ENCODE results near the gene REX1BD.
"Not testable (repeated sequence)": the region's sequence is repeated elsewhere in the genome, so short reads cannot be mapped to it uniquely, and the experiment has no call there.

Gene REX1BD

DNA sequence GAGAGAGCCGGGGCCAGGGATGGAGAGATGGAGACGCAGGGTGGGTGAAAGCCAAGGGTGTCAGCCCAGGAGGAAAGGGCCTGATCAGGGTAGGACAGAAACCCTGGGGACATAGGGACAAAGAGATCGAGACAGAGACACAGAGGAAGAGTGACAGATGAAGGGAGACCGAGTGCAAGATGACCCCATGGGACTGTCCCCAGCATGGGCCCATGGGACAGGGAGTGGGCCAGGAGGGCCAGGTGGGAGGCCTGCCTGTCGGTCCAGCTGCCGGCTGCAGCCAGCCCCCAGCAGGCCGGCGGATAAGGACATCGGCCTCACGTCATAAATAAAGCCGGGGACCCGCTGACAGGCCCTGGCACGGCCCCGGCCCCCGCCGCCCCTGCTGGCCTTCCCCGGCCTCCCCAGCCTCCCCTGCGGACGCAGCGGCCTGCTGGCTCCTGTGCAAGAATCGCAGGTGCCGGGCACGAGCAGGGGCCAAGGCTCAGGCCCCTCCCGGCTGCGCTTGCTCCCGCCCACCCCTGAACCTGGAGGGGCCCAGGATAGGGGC, 6.3 kb downstream of the REX1BD start:
- H3K9ac ChIP-seq (ENCODE audit: low read depth, low read length), result peak overlapping the region; percentile 10
- peaks cover 10% of the 10 kb centered on the region for H3K4me1 ChIP-seq (ENCODE audit: control insufficient read depth, insufficient read depth, low read length)
- peak overlapping the region; percentile 79 for H3K4me2 ChIP-seq (ENCODE audit: low read length)
- H3K4me3 ChIP-seq (ENCODE audit: low read length), result peak overlapping the region; percentile 60
- no peaks in the 10 kb centered on the region for H3K27me3 ChIP-seq (ENCODE audit: control insufficient read depth, insufficient read depth, low read length)
- H3K36me3 ChIP-seq (ENCODE audit: insufficient read depth, low read length), result no peaks in the 10 kb centered on the region
- no peaks in the 10 kb centered on the region for H3K9me3 ChIP-seq (replicated peaks; ENCODE audit: low read length)

DNA sequence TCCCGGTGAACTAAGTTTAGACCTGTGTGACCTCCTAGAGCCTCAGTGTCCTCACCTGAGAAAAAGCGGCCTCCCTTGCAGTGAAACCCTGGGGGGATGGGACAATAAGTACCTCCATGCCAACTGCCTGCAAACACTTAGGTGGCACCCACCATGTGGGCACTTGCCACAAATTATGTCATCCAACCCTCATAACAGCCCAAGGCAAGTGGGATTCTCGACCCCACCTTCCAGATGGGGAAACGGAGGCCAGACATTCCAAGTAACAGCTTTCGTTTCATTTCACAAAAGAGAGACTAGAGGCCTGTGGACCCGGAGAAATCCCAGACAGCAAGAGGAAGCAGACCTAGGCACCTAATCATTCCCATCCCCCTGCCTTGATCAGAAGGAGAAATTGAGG, 6.9 kb downstream of the REX1BD start:
- Histone ChIP-seq H3K9ac (ENCODE audit: low read depth, low read length) (no peak overlapping the region), H3K9me3 (replicated peaks; ENCODE audit: low read length) (no peaks in the 10 kb centered on the region), H3K36me3 (ENCODE audit: insufficient read depth, low read length) (no peaks in the 10 kb centered on the region), H3K4me2 (ENCODE audit: low read length) (no peak overlapping the region), H3K4me1 (ENCODE audit: control insufficient read depth, insufficient read depth, low read length) (peaks cover 6% of the 10 kb centered on the region), H3K27me3 (ENCODE audit: control insufficient read depth, insufficient read depth, low read length) (no peaks in the 10 kb centered on the region), H3K4me3 (ENCODE audit: low read length) (no peak overlapping the region)

DNA sequence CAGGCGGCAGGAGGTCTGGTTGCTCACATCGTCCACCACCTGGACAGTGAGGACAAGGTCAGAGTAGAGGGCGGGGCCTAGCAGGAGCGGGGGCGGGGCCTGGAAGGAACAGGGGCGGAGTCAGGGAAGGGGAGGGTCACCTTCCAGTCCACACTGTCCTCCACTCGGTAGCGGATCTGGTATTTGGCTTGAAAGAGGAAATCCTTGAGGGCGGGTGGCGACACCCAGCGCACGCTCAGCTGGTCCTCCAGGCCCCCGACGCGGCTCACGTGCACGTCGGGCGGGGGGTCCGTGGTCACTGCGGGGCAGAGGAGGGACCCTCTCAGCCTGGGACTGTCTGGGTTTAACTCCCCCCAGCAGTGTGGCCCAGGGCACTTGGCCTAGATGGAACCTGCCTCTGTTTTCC, 8.2 kb downstream of the REX1BD start:
- Histone ChIP-seq H3K4me1 (ENCODE audit: control insufficient read depth, insufficient read depth, low read length) (peaks cover 6% of the 10 kb centered on the region), H3K4me3 (ENCODE audit: low read length) (no peak overlapping the region), H3K9me3 (replicated peaks; ENCODE audit: low read length) (no peaks in the 10 kb centered on the region), H3K36me3 (ENCODE audit: insufficient read depth, low read length) (no peaks in the 10 kb centered on the region), H3K9ac (ENCODE audit: low read depth, low read length) (no peak overlapping the region), H3K27me3 (ENCODE audit: control insufficient read depth, insufficient read depth, low read length) (no peaks in the 10 kb centered on the region), H3K4me2 (ENCODE audit: low read length) (no peak overlapping the region)

DNA sequence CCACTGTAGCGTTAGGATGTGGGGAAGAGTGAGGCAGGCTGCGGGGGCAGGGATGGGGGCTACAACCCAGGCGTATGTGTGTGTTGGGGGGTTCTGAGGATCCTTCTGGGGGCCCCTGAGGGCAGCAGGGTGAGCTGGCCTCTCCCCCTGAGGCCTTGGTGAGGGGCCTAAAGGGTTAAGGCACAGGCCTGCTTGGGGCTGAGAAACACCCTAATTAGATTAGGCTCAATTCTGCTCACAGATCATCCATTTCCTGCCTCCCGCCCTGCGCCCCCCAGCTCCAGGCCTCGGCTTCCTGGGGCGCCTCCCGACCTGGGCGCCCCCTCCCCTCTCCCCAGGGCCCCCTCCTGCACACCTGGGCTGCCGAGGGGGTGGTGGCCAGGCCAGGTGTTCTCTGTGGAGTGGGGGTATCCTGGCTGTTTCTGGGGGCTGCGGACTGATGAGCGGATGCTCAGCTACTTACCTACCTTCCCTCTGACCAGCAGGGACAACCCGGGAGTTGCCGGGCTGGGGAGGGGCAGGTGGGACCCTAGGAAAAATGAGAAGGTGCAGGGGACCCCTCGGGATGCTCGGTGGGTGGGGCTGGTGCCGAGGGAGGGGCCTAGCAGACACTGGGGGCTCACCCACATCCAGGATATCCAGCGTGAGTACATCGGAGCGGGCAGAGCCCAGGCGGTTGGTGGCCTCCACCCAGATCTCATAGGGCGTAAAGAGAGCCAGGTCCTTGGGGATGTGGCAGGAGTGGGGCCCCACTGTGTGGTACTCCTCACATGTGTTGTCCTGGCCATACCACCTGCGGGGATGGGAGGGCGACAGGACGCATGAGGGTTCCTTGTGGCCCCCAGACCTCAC, 9.4 kb downstream of the REX1BD start:
- no peaks in the 10 kb centered on the region for H3K36me3 ChIP-seq (ENCODE audit: insufficient read depth, low read length)
- H3K9ac ChIP-seq (ENCODE audit: low read depth, low read length), result no peak overlapping the region
- H3K9me3 ChIP-seq (replicated peaks; ENCODE audit: low read length), result no peaks in the 10 kb centered on the region
- no peak overlapping the region for H3K4me2 ChIP-seq (ENCODE audit: low read length)
- H3K4me1 ChIP-seq (ENCODE audit: control insufficient read depth, insufficient read depth, low read length), result peaks cover 10% of the 10 kb centered on the region
- no peak overlapping the region for H3K4me3 ChIP-seq (ENCODE audit: low read length)
- H3K27me3 ChIP-seq (ENCODE audit: control insufficient read depth, insufficient read depth, low read length), result no peaks in the 10 kb centered on the region

DNA sequence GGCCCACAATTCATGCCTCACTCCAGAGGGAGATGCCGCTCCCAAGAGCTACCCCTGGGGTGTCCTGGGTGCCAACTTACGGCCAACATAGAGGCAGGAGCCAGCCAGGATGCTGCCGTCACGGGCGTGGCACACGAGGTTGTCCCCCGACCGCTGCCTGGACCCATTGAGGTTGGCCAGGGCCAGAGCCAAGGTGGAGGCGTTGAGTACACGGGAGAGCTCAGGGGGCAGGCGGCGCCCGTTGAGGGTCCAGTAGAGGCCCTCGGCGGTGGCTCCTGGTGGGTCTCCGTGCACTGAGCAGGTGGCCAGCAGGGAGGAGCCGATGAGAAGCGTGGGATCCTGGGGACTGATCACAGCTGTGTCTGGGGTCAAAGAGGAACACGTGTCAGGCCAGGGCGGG, 10.9 kb downstream of the REX1BD start:
- Histone ChIP-seq H3K4me3 (ENCODE audit: low read length) (no peak overlapping the region), H3K9ac (ENCODE audit: low read depth, low read length) (no peak overlapping the region), H3K4me2 (ENCODE audit: low read length) (no peak overlapping the region), H3K27me3 (ENCODE audit: control insufficient read depth, insufficient read depth, low read length) (no peaks in the 10 kb centered on the region), H3K36me3 (ENCODE audit: insufficient read depth, low read length) (no peaks in the 10 kb centered on the region), H3K9me3 (replicated peaks; ENCODE audit: low read length) (no peaks in the 10 kb centered on the region), H3K4me1 (ENCODE audit: control insufficient read depth, insufficient read depth, low read length) (peaks cover 21% of the 10 kb centered on the region)

DNA sequence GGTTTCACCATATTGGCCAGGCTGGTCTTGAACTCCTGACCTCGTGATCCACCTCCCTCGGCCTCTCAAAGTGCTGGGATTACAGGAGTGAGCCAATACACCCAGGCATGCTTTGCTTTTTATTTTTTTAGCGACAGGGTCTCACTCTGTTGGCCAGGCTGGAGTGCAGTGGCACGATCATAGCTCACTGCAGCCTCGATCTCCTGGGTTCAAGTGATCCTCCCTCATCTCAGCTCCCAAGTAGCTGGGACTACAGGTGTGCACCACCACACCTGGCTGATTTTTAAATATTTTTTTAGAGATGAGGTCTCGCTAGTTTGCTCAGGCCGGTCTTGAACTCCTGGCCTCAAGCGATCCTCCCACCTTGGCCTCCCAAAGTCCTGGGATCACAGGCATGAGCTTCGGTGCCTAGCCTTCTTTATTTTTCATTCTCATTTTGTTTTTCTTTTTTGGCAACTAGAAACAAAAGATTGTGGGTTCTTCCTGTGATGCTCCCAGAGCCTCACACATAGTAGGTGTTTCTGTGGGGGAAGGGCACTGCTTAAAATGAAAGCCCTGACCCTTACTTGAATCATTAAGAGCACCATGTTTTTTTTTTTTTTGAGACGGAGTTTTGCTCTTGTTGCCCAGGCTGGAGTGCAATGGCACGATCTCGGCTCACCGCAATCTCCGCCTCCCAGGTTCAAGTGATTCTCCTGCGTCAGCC, 12.2 kb downstream of the REX1BD start:
- not testable (repeated sequence) for H3K4me2 ChIP-seq (ENCODE audit: low read length); H3K9ac ChIP-seq (ENCODE audit: low read depth, low read length); H3K36me3 ChIP-seq (ENCODE audit: insufficient read depth, low read length); H3K4me3 ChIP-seq (ENCODE audit: low read length); H3K9me3 ChIP-seq (replicated peaks; ENCODE audit: low read length); H3K27me3 ChIP-seq (ENCODE audit: control insufficient read depth, insufficient read depth, low read length)
- peaks cover 18% of the 10 kb centered on the region for H3K4me1 ChIP-seq (ENCODE audit: control insufficient read depth, insufficient read depth, low read length)

DNA sequence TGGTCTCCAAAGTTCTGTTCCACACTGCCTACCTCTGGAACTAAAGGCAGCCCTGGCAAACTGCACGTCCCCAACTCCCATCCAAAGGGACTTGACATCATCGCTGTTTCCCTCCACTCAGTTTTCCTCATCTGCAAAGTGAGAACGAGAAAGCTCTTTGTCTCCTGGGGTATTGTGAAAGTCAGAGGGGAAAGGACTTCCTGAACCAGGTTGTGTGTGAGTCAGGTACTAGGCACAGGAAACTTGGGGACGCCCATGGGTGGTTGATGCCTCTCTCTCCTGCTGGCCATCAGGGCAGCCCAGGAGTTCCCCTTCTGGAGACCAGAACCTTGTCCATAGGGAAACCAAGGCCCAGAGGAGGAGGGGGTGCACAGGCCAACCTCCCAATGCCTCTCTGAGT, 13.3 kb downstream of the REX1BD start:
- Histone ChIP-seq H3K4me2 (ENCODE audit: low read length) (no peak overlapping the region), H3K4me3 (ENCODE audit: low read length) (no peak overlapping the region), H3K27me3 (ENCODE audit: control insufficient read depth, insufficient read depth, low read length) (no peaks in the 10 kb centered on the region), H3K4me1 (ENCODE audit: control insufficient read depth, insufficient read depth, low read length) (peaks cover 18% of the 10 kb centered on the region), H3K9ac (ENCODE audit: low read depth, low read length) (no peak overlapping the region), H3K9me3 (replicated peaks; ENCODE audit: low read length) (no peaks in the 10 kb centered on the region), H3K36me3 (ENCODE audit: insufficient read depth, low read length) (no peaks in the 10 kb centered on the region)

DNA sequence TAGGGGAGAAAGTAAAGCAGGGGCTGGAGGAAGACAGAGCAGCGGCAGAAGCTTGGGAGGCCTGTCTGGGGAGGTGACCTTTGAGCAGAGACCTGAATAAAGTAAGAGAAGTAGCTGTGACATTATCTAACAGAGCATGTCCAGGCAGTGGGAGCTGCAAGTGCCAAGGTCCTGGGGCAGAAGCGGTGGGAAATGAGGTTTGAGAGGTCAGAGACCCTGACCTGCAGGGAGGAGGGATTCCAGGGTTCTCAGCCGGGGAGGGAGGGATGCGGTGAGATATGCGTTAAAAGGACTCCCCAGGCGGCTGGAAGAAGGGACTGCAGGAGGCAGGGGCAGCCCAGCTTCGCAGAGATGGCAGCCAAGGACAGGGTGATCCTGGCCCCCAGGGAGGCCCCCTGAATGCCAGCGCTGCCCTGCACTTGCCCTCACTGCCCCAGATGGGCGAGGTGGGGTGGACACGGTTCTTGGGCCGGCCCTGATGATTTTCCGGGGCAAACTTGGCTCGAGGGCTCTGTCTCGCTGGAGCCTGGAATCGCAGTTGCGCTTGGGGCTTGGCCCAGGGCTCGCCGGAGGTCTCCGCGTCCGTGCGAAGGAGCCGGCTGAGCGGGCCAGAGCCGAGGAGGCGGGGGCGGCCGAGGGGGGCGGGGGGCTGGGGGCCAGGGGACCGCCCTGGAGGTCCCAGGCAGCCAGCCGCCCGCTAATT, 14.8 kb downstream of the REX1BD start:
- Histone ChIP-seq H3K4me1 (ENCODE audit: control insufficient read depth, insufficient read depth, low read length) (peaks cover 23% of the 10 kb centered on the region), H3K27me3 (ENCODE audit: control insufficient read depth, insufficient read depth, low read length) (peaks cover 13% of the 10 kb centered on the region), H3K4me3 (ENCODE audit: low read length) (peak overlapping the region; percentile 58)

DNA sequence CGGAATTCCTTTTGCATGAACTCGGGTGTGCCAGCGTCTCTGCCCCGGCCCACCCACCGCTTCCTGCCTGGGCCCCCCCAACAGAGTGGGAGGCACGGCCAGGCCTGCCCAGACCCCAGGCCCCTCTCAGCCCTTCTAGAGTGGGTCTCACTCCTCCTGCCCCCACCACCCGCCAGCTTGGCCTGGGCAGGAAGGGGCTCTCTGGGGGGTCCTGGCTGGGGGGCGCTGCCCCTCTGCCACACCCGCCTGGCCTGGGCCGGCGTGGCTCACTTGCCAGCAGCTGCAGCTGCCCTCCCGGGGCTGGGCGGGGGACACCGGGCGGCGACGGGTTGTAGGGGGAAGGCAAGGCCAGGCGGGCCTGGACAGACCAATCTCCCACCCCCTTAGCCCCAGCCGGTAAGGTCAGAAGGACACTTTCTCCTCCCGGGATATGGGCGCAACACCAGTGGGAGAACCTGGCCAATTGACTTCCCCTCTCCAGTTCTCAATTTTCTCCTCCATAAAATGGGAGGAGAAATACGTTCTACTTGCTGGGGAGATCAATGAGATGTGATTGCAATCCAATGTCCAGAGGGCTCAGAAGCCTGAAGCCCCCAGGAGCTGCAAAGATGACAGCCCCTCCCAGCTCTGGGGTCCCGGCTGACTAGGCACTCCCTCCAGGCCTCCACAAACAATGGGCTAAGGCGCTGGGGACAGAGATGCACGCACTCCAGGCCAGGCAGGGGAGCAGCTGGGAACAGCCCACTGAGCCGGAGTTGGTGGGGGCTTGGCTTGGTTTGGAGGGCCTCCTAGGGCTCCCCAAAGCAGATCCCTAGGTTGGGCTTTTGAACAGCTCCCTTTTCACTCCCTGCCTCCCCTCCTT, 15.6 kb downstream of the REX1BD start:
- H3K9ac ChIP-seq (ENCODE audit: low read depth, low read length), result peak overlapping the region; percentile 64
- no peaks in the 10 kb centered on the region for H3K9me3 ChIP-seq (replicated peaks; ENCODE audit: low read length)
- peaks cover 20% of the 10 kb centered on the region for H3K27me3 ChIP-seq (ENCODE audit: control insufficient read depth, insufficient read depth, low read length)
- peaks cover 23% of the 10 kb centered on the region for H3K4me1 ChIP-seq (ENCODE audit: control insufficient read depth, insufficient read depth, low read length)
- peak overlapping the region; percentile 72 for H3K4me3 ChIP-seq (ENCODE audit: low read length)
- peak overlapping the region; percentile 84 for H3K4me2 ChIP-seq (ENCODE audit: low read length)
- no peaks in the 10 kb centered on the region for H3K36me3 ChIP-seq (ENCODE audit: insufficient read depth, low read length)

More for the DNA sequence above, 14.8 kb downstream of the REX1BD start:
- Histone ChIP-seq H3K9ac (ENCODE audit: low read depth, low read length) (peak overlapping the region; percentile 41), H3K4me2 (ENCODE audit: low read length) (peak overlapping the region; percentile 84), H3K36me3 (ENCODE audit: insufficient read depth, low read length) (no peaks in the 10 kb centered on the region), H3K9me3 (replicated peaks; ENCODE audit: low read length) (no peaks in the 10 kb centered on the region)

DNA sequence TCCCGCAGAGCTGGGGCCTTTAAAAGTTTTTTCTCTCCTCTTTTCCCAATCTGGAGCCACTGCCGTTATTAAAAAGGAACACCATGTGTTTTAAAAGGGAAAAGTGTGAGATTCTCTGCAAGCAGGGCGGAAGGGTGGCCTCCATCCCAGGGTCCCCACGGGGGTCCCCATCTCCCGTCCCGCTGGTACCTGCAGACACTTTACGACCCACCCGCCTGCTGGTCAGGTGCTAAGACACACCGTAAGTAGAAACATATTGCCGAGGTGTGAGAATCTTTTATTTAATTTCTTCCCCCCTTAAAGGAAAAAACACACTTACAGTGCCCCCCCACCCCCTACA, 16.2 kb downstream of the REX1BD start:
- Histone ChIP-seq H3K4me3 (ENCODE audit: low read length) (peak overlapping the region; percentile 72), H3K27me3 (ENCODE audit: control insufficient read depth, insufficient read depth, low read length) (peaks cover 26% of the 10 kb centered on the region)

DNA sequence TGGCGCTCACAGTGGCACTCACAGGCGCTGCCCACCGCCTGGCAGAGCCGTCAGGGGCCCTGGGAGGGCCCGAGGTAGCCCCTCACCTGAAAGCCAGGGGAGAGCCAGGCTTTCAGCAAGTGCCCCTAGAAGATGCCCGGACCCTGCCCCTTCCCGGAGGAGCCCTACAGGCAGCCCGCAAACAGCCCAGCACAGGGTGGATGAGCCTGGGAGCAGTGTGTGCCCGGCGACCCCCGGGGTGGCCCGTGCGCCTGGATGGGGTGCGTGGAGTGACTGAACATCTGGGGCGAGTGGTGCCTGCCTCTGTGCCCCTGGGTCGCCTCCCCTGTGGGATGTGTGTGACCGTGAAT, 16.6 kb downstream of the REX1BD start:
- peaks cover 23% of the 10 kb centered on the region for H3K4me1 ChIP-seq (ENCODE audit: control insufficient read depth, insufficient read depth, low read length)
- H3K9ac ChIP-seq (ENCODE audit: low read depth, low read length), result peak overlapping the region; percentile 59
- peak overlapping the region; percentile 84 for H3K4me2 ChIP-seq (ENCODE audit: low read length)
- peak overlapping the region; percentile 72 for H3K4me3 ChIP-seq (ENCODE audit: low read length)
- H3K27me3 ChIP-seq (ENCODE audit: control insufficient read depth, insufficient read depth, low read length), result peaks cover 29% of the 10 kb centered on the region
- no peaks in the 10 kb centered on the region for H3K36me3 ChIP-seq (ENCODE audit: insufficient read depth, low read length)
- no peaks in the 10 kb centered on the region for H3K9me3 ChIP-seq (replicated peaks; ENCODE audit: low read length)

More for the DNA sequence above, 16.2 kb downstream of the REX1BD start:
- H3K9me3 ChIP-seq (replicated peaks; ENCODE audit: low read length), result no peaks in the 10 kb centered on the region
- H3K9ac ChIP-seq (ENCODE audit: low read depth, low read length), result no peak overlapping the region
- no peaks in the 10 kb centered on the region for H3K36me3 ChIP-seq (ENCODE audit: insufficient read depth, low read length)
- peaks cover 23% of the 10 kb centered on the region for H3K4me1 ChIP-seq (ENCODE audit: control insufficient read depth, insufficient read depth, low read length)
- H3K4me2 ChIP-seq (ENCODE audit: low read length), result peak overlapping the region; percentile 84

All from skeletal muscle satellite cell (primary cell).